Endothelial cell of umbilical vein (primary cell): ENCODE data around the gene LYPD1. TPM values are rescaled to one million over a fixed set of nuclear protein-coding genes. Genes with fewer than 3 reads are reported as not detected.

Source experiments
- BruUV-seq: library from RNA; stranded (reverse); fragments of 400-500 nt; replicated peaks from 2 replicates; lab custom pipeline; 2021; lab: Mats Ljungman, UMichigan
- CTCF ChIA-PET: fragments of 300-600, 350-600 bp; sonication (Branson Sonifier 250); formaldehyde crosslinking; loops from one replicate; lab custom pipeline; 2021; ENCODE audit warnings: antibody characterized with exemption, inconsistent platforms; lab: Charles Lee
- POLR2A ChIA-PET: fragments of 300-600, 350-600 bp; sonication (Branson Sonifier 250); formaldehyde crosslinking; loops from one replicate; lab custom pipeline; 2021; ENCODE audit warnings: antibody characterized with exemption, inconsistent platforms; lab: Charles Lee
- DNase-seq: peaks from one replicate; pipeline ENCODE4 v3.0.0-alpha.2; 2011; ENCODE audit warnings: low read depth, low spot score
- FAIRE-seq: peaks from 2 replicates; lab custom pipeline; 2011; peaks lifted over from hg19 to GRCh38; lab: Jason Lieb, UNC
- H2AFZ ChIP-seq: 2 replicates; pipeline ENCODE4 v1.6.0; 2012; ENCODE audit warnings: low read depth, low read length, control low read depth, inconsistent platforms
- H3K27ac ChIP-seq: 2 replicates; pipeline ENCODE4 v1.5.1; 2011; ENCODE audit warnings: low read depth, mild to moderate bottlenecking, control low read depth, low read length, moderate library complexity; ENCODE audit not compliant: insufficient read depth
- H3K27me3 ChIP-seq, 2 experiments: 2 replicates each; pipeline versions ENCODE4 v1.6.0 to v1.6.1; 2011; ENCODE audit warnings: low read length in 2 of 2, mixed read lengths in 1 of 2; ENCODE audit not compliant: control insufficient read depth in 2 of 2, insufficient read depth in 2 of 2
- H3K36me3 ChIP-seq, 2 experiments: 2 replicates in 1 of 2; 3 replicates in 1 of 2; pipeline ENCODE4 v1.5.1; 2011; ENCODE audit warnings: low read length in 2 of 2, mild to moderate bottlenecking in 1 of 2, moderate library complexity in 1 of 2; ENCODE audit not compliant: control insufficient read depth in 2 of 2, insufficient read depth in 2 of 2; ENCODE audit errors: extremely low read depth in 1 of 2
- H3K4me1 ChIP-seq: 3 replicates; pipeline ENCODE4 v1.5.1; 2011; ENCODE audit warnings: mild to moderate bottlenecking, low read length; ENCODE audit not compliant: control insufficient read depth, insufficient read depth; ENCODE audit errors: extremely low read depth
- H3K4me2 ChIP-seq: 2 replicates; pipeline ENCODE4 v1.6.1; 2011; ENCODE audit warnings: low read length, control low read depth, mixed read lengths; ENCODE audit not compliant: insufficient read depth
- H3K4me3 ChIP-seq, 3 experiments: fragments of 200-600 bp in 1 of 3; sonication (generic), shearing (Covaris generic) in 1 of 3; replicated peaks in 1 of 3; 2 replicates each; pipeline ENCODE4 v1.5.1; 2011 to 2016; ENCODE audit warnings: control low read depth in 3 of 3, low read length in 3 of 3, mild to moderate bottlenecking in 2 of 3, inconsistent platforms in 1 of 3, low read depth in 1 of 3, moderate library complexity in 1 of 3; ENCODE audit not compliant: insufficient read depth in 1 of 3
- H3K79me2 ChIP-seq: 2 replicates; pipeline ENCODE4 v1.6.0; 2012; ENCODE audit warnings: low read length, inconsistent platforms; ENCODE audit not compliant: control insufficient read depth, insufficient read depth
- H3K9ac ChIP-seq: replicated peaks from 2 replicates; pipeline ENCODE3; 2011; ENCODE audit warnings: low read length, control low read depth; ENCODE audit not compliant: insufficient read depth; ENCODE audit errors: extremely low read depth
- H3K9me1 ChIP-seq: replicated peaks from 3 replicates; pipeline ENCODE4 v1.6.0; 2011; ENCODE audit warnings: mild to moderate bottlenecking, low read length; ENCODE audit not compliant: control insufficient read depth, insufficient read depth; ENCODE audit errors: extremely low read depth
- H3K9me3 ChIP-seq: replicated peaks from 2 replicates; pipeline ENCODE4 v1.5.1; 2012; ENCODE audit warnings: low read length, inconsistent platforms; ENCODE audit not compliant: control insufficient read depth, insufficient read depth
- H4K20me1 ChIP-seq: replicated peaks from 2 replicates; pipeline ENCODE3; 2011; ENCODE audit warnings: mild to moderate bottlenecking, low read length; ENCODE audit not compliant: control insufficient read depth, insufficient read depth; ENCODE audit errors: extremely low read depth
- EZH2 ChIP-seq: IDR thresholded peaks from 2 replicates; pipeline ENCODE4 v1.6.1; 2012; ENCODE audit warnings: borderline replicate concordance, low read depth, mild to moderate bottlenecking, moderate library complexity, low read length, inconsistent platforms; ENCODE audit not compliant: severe bottlenecking
- FOS ChIP-seq: IDR thresholded peaks from 2 replicates; pipeline ENCODE4 v1.6.1; 2011; ENCODE audit warnings: mild to moderate bottlenecking, low read length, moderate library complexity, borderline replicate concordance; ENCODE audit not compliant: insufficient read depth
- GATA2 ChIP-seq: IDR thresholded peaks from 2 replicates; pipeline ENCODE4 v1.7.0; 2011; ENCODE audit warnings: low read depth, mild to moderate bottlenecking, moderate library complexity, mixed read lengths, low read length; ENCODE audit not compliant: insufficient read length, insufficient read depth
- JUN ChIP-seq: IDR thresholded peaks from 2 replicates; pipeline ENCODE4 v1.6.1; 2011; ENCODE audit warnings: borderline replicate concordance, low read depth; ENCODE audit not compliant: insufficient read length, insufficient read depth
- MYC ChIP-seq: IDR thresholded peaks from one replicate; pipeline ENCODE4 v1.6.1; 2011; ENCODE audit warnings: mild to moderate bottlenecking, low read depth, low read length
- POLR2A ChIP-seq: IDR thresholded peaks from 2 replicates; pipeline ENCODE4 v1.6.1; 2012; ENCODE audit warnings: low read depth, mild to moderate bottlenecking, control low read depth, low read length
- POLR2AphosphoS5 ChIP-seq: IDR thresholded peaks from 2 replicates; pipeline ENCODE4 v1.6.1; 2012; ENCODE audit warnings: low read depth, mild to moderate bottlenecking, control low read depth, low read length, moderate library complexity; ENCODE audit not compliant: insufficient read depth
- dilution Hi-C: fragments of 300-500 bp; cut with MboI; formaldehyde crosslinking; loops from one replicate; pipeline ENCODE4 v1.15.0; 2019; ENCODE audit warnings: low sequenced_read_pairs; ENCODE audit not compliant: extremely low pct_ligation_motif_present
- intact Hi-C: fragments of 100-400 bp; cut with micrococcal nuclease; formaldehyde crosslinking; loops from one replicate; pipeline ENCODE4 v1.10.0; 2022
- polyA plus RNA-seq, 4 experiments: library from polyadenylated mRNA; depleted of rRNA in 3 of 4; stranded (reverse) in 3 of 4; unstranded in 1 of 4; fragments of >200 nt; gene quantifications; 2 replicates each; pipeline versions ENCODE4 v1.2.1 to v1.2.3, GENCODE V29; 2011 to 2012; ENCODE audit warnings: missing spikeins in 1 of 4
- total RNA-seq: library from RNA; stranded (reverse); gene quantifications from 2 replicates; pipeline ENCODE4 v1.2.3, GENCODE V29; 2021
- TF ChIP-seq, protein P1 (sequence below): IDR thresholded peaks from 2 replicates; pipeline ENCODE4 v1.6.1; 2011; ENCODE audit not compliant: insufficient read depth, insufficient read length
- TF ChIP-seq, protein P2 (sequence below), 2 donors: IDR thresholded peaks; 1 replicate in 1 of 2; 2 replicates in 1 of 2; pipeline ENCODE4 v1.5.1; 2011; ENCODE audit warnings: low read length in 2 of 2, mild to moderate bottlenecking in 2 of 2, moderate library complexity in 2 of 2, control low read depth in 1 of 2, inconsistent platforms in 1 of 2, low read depth in 1 of 2; ENCODE audit not compliant: insufficient read depth in 1 of 2; ENCODE audit errors: extremely low read depth in 1 of 2

Gene LYPD1
- total and polyA plus RNA-seq, 2 donors (not counting 3 experiments of a cell fraction or from before 2014, with no cell fraction given) = 76.6 to 105 TPM

DNA sequence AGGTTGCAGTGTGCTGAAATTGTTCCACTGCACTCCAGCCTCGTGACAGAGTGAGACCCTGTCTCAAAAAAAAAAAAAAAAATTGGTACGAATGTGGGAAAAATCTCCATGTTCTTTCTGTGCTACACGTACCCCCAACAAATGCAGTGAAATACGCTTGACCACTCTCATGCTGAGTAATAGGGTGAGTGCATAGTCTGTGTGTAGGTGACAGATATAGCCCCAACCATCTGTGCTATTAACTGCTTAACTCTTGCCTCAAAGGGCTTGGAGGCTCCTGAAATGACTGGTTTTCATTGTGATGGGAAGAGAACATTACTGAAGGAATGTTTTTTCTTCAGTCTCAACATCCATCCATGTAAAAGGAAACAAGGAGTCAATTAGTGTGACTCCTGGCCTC, 15.7 kb downstream of the LYPD1 start:
- no peak overlapping the region for H3K27ac ChIP-seq
- H4K20me1 ChIP-seq = peaks cover 7% of the 10 kb centered on the region
- DNase-seq (no peak), FAIRE-seq (no peak)
- H3K9me1 ChIP-seq = peaks cover 2% of the 10 kb centered on the region
- ChIA-PET CTCF (no interaction called here), POLR2A (no interaction called here)
- intact Hi-C loops = loop anchor here (10.0 kb wide), 1 partner anchor 390 kb away; no protein-coding TSS in a partner anchor
- H3K9me3 ChIP-seq = no peaks in the 10 kb centered on the region
- H2AFZ ChIP-seq = no peak overlapping the region
- H3K79me2 ChIP-seq = peaks cover 2% of the 10 kb centered on the region
- no peak for TF ChIP-seq JUN
- dilution Hi-C loops = no loop called here
- H3K4me1 ChIP-seq = peaks cover 2% of the 10 kb centered on the region
- BruUV-seq = no TSS peak
- no peak overlapping the region for H3K9ac ChIP-seq
- H3K4me2 ChIP-seq = no peak overlapping the region
- H3K36me3 ChIP-seq = peaks cover 0 to 20% of the 10 kb centered on the region in 2 experiments
- no peak overlapping the region for H3K4me3 ChIP-seq
- H3K27me3 ChIP-seq = no peaks in the 10 kb centered on the region

DNA sequence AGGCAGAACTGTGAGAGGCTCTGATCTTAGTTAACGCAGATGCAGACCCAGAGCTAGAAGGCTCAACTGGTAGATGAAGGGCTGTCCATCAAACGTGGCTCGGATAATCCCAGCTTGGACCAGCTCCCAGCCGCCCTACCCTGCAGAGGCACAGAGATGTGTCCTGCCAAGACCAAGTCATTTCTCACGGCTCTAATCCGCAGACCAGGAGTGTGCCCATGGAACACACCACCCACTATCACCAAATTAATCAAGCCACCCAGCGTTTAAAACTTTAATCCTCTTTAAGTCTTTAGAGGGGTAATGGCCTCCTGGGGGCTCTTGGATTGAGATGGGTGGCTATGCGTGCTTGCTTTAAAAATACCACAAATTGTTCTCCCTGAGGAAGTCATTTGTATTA, 17.5 kb downstream of the LYPD1 start:
- no TSS peak for BruUV-seq
- H4K20me1 ChIP-seq = peaks cover 7% of the 10 kb centered on the region
- FAIRE-seq = no peak
- no peak overlapping the region for H2AFZ ChIP-seq
- H3K79me2 ChIP-seq = peaks cover 2% of the 10 kb centered on the region
- dilution Hi-C loops (no loop called here), intact Hi-C loops (loop anchor here (10.0 kb wide), 1 partner anchor 388 kb away; no protein-coding TSS in a partner anchor)
- H3K36me3 ChIP-seq = peaks cover 0 to 16% of the 10 kb centered on the region in 2 experiments
- ChIA-PET CTCF (interaction anchor here (0.8 to 3.5 kb wide), 5 partner anchors 16 to 1192 kb away, joined by 3 to 51 read pairs (median 4); no protein-coding TSS in a partner anchor), POLR2A (no interaction called here)
- no peak for TF ChIP-seq POLR2AphosphoS5
- no peak for TF ChIP-seq EZH2
- TF ChIP-seq, protein P1, sequence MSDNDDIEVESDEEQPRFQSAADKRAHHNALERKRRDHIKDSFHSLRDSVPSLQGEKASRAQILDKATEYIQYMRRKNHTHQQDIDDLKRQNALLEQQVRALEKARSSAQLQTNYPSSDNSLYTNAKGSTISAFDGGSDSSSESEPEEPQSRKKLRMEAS = no peak
- TF ChIP-seq GATA2 = no peak
- TF ChIP-seq MYC = no peak
- no peak for TF ChIP-seq POLR2A
- TF ChIP-seq, protein P2, sequence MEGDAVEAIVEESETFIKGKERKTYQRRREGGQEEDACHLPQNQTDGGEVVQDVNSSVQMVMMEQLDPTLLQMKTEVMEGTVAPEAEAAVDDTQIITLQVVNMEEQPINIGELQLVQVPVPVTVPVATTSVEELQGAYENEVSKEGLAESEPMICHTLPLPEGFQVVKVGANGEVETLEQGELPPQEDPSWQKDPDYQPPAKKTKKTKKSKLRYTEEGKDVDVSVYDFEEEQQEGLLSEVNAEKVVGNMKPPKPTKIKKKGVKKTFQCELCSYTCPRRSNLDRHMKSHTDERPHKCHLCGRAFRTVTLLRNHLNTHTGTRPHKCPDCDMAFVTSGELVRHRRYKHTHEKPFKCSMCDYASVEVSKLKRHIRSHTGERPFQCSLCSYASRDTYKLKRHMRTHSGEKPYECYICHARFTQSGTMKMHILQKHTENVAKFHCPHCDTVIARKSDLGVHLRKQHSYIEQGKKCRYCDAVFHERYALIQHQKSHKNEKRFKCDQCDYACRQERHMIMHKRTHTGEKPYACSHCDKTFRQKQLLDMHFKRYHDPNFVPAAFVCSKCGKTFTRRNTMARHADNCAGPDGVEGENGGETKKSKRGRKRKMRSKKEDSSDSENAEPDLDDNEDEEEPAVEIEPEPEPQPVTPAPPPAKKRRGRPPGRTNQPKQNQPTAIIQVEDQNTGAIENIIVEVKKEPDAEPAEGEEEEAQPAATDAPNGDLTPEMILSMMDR (IDR thresholded peaks at IDR 0.05; ENCODE audit: extremely low read depth in 1 of 2, insufficient read depth in 1 of 2, low read depth in 1 of 2, low read length in 2 of 2) = no peak
- TF ChIP-seq JUN = no peak
- TF ChIP-seq FOS = no peak
- no peak overlapping the region for H3K27ac ChIP-seq
- H3K4me1 ChIP-seq = peaks cover 2% of the 10 kb centered on the region
- no peaks in the 10 kb centered on the region for H3K27me3 ChIP-seq
- no peak overlapping the region for H3K9ac ChIP-seq
- H3K4me2 ChIP-seq = no peak overlapping the region
- DNase-seq = no peak
- peaks cover 2% of the 10 kb centered on the region for H3K9me1 ChIP-seq
- H3K9me3 ChIP-seq = no peaks in the 10 kb centered on the region
- no peak overlapping the region for H3K4me3 ChIP-seq
